Smooth muscle cell (in vitro differentiated cells): ENCODE results near the gene OPA1. TPM values are rescaled to one million over a fixed set of nuclear protein-coding genes. Genes with fewer than 3 reads are reported as not detected.

Source experiments
- DNase-seq: peaks from one replicate; lab custom pipeline; 2025; ENCODE audit not compliant: unreplicated experiment; lab: John Stamatoyannopoulos, UW
- H2AFZ ChIP-seq: fragments of 200-600 bp; sonication (generic); 2 replicates; pipeline ENCODE4 v1.6.0; 2016; ENCODE audit warnings: antibody characterized with exemption, low read depth, mild to moderate bottlenecking
- H3F3A ChIP-seq: fragments of 200-600 bp; sonication (generic); 2 replicates; pipeline ENCODE4 v1.6.0; 2017; ENCODE audit warnings: antibody characterized with exemption, low read depth
- H3K27ac ChIP-seq: fragments of 200-600 bp; sonication (generic); 2 replicates; pipeline ENCODE4 v1.5.1; 2016; ENCODE audit warnings: low read depth, mild to moderate bottlenecking
- H3K27me3 ChIP-seq: fragments of 200-600 bp; sonication (generic); 2 replicates; pipeline ENCODE4 v1.6.1; 2016; ENCODE audit warnings: low read depth, mild to moderate bottlenecking
- H3K36me3 ChIP-seq: fragments of 200-600 bp; sonication (generic); 2 replicates; pipeline ENCODE4 v1.5.1; 2016; ENCODE audit warnings: low read depth
- H3K4me1 ChIP-seq: fragments of 200-600 bp; sonication (generic); 2 replicates; pipeline ENCODE4 v1.5.1; 2016; ENCODE audit warnings: low read depth
- H3K4me2 ChIP-seq: fragments of 200-600 bp; sonication (generic); 2 replicates; pipeline ENCODE4 v1.6.0; 2016; ENCODE audit warnings: mild to moderate bottlenecking
- H3K4me3 ChIP-seq: fragments of 200-600 bp; sonication (generic); 2 replicates; pipeline ENCODE4 v1.5.1; 2016; ENCODE audit warnings: mild to moderate bottlenecking
- H3K79me2 ChIP-seq: fragments of 200-600 bp; sonication (generic); 2 replicates; pipeline ENCODE4 v1.6.0; 2016; ENCODE audit warnings: low read depth, mild to moderate bottlenecking
- H3K9ac ChIP-seq: fragments of 200-600 bp; sonication (generic); 2 replicates; pipeline ENCODE4 v1.6.0; 2016; ENCODE audit warnings: low read depth
- H3K9me3 ChIP-seq: fragments of 200-600 bp; sonication (generic); replicated peaks from 2 replicates; pipeline ENCODE4 v1.5.1; 2016; ENCODE audit warnings: low read depth
- H4K20me1 ChIP-seq: fragments of 200-600 bp; sonication (generic); 2 replicates; pipeline ENCODE4 v1.6.0; 2016; ENCODE audit warnings: low read depth
- WGBS: methylation state at CpG from one replicate; pipeline ENCODE4 v1.1.7; 2016; ENCODE audit warnings: low lambda C conversion rate; 5-methylcytosine and 5-hydroxymethylcytosine counted together
- polyA plus RNA-seq: library from polyadenylated mRNA; unstranded; fragments of >200 nt; fragmentation: Nextera tagmentation; extraction: Ambion mirVana; gene quantifications from 2 replicates; pipeline ENCODE4 v1.2.1, GENCODE V29; 2016
- total RNA-seq: library from RNA; depleted of rRNA; stranded (reverse); fragments of >200 nt; gene quantifications from 2 replicates; pipeline ENCODE4 v1.2.3, GENCODE V29; 2014
- TF ChIP-seq, protein P1 (sequence below): fragments of 200-600 bp; sonication (generic); IDR thresholded peaks from 2 replicates; pipeline ENCODE4 v1.5.1; 2017; ENCODE audit warnings: borderline replicate concordance, mild to moderate bottlenecking, antibody characterized with exemption; ENCODE audit not compliant: insufficient read depth, poor library complexity, severe bottlenecking

The OPA1 gene
- total and polyA plus RNA-seq, 2 experiments from 2014 or later, result 23.8 to 56.0 TPM

DNA sequence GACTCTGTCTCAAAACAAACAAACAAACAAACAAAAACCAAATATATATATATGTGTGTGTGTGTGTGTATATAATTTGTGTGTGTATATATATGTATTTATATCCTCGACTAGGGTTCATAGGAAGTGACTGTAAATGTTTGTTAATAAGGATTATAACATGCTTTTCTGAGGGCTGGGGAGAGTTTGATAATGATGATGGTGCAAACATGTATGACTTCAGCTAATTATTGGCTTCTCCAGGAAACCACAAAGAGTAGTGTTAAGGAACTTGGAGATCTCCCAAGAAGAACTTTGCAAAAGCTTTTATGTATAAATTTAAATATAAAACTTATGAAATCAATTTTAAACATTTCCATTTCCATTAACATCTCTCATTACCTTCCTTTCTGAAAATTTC, 3.9 kb upstream of the OPA1 start:
- peaks cover 3% of the 10 kb centered on the region for H3K4me1 ChIP-seq
- no peaks in the 10 kb centered on the region for H3K9me3 ChIP-seq
- no peak overlapping the region for H3K4me3 ChIP-seq
- no peak overlapping the region for H2AFZ ChIP-seq
- H3F3A ChIP-seq, result no peaks in the 10 kb centered on the region
- no peak overlapping the region for H3K9ac ChIP-seq
- peaks cover 9% of the 10 kb centered on the region for H3K79me2 ChIP-seq
- peak overlapping the region; percentile 80 for H3K27ac ChIP-seq
- H3K36me3 ChIP-seq, result no peaks in the 10 kb centered on the region
- H4K20me1 ChIP-seq, result no peaks in the 10 kb centered on the region
- WGBS, result 40% methylated on average over 1 of the region's 1 CpG
- H3K27me3 ChIP-seq, result no peaks in the 10 kb centered on the region
- H3K4me2 ChIP-seq, result no peak overlapping the region
- TF ChIP-seq, protein P1, sequence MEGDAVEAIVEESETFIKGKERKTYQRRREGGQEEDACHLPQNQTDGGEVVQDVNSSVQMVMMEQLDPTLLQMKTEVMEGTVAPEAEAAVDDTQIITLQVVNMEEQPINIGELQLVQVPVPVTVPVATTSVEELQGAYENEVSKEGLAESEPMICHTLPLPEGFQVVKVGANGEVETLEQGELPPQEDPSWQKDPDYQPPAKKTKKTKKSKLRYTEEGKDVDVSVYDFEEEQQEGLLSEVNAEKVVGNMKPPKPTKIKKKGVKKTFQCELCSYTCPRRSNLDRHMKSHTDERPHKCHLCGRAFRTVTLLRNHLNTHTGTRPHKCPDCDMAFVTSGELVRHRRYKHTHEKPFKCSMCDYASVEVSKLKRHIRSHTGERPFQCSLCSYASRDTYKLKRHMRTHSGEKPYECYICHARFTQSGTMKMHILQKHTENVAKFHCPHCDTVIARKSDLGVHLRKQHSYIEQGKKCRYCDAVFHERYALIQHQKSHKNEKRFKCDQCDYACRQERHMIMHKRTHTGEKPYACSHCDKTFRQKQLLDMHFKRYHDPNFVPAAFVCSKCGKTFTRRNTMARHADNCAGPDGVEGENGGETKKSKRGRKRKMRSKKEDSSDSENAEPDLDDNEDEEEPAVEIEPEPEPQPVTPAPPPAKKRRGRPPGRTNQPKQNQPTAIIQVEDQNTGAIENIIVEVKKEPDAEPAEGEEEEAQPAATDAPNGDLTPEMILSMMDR, result no peak
- no peak for DNase-seq

DNA sequence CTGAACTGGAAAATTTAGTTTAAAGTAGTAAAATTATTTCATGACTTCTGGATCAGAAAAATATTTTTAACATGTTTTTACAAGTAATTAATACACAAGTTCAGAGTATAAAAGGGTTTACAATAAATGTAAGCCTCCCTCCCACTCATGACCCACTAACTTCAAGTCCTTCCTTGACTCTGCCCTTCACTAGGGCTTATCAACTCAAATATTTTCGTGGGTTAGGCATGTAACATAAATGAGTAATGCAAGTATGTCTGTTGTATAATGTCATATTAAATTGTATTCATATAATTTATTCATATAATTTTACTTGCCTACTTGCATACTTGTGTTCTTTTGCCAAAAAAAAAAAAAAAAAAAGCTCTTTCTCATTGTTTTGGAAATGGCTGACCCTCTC, 3.4 kb upstream of the OPA1 start:
- no peak for DNase-seq
- H3K27ac ChIP-seq, result peak overlapping the region; percentile 80
- peaks cover 14% of the 10 kb centered on the region for H3K79me2 ChIP-seq
- TF ChIP-seq, protein P1, result no peak
- peaks cover 4% of the 10 kb centered on the region for H4K20me1 ChIP-seq
- H3K9ac ChIP-seq, result no peak overlapping the region
- H3F3A ChIP-seq, result no peaks in the 10 kb centered on the region
- H3K9me3 ChIP-seq, result no peaks in the 10 kb centered on the region
- H3K4me2 ChIP-seq, result peak overlapping the region; percentile 59
- no peaks in the 10 kb centered on the region for H3K36me3 ChIP-seq
- no peak overlapping the region for H2AFZ ChIP-seq
- H3K4me1 ChIP-seq, result peaks cover 8% of the 10 kb centered on the region
- no peaks in the 10 kb centered on the region for H3K27me3 ChIP-seq
- WGBS, result 57% methylated on average over 1 of the region's 1 CpG
- no peak overlapping the region for H3K4me3 ChIP-seq

DNA sequence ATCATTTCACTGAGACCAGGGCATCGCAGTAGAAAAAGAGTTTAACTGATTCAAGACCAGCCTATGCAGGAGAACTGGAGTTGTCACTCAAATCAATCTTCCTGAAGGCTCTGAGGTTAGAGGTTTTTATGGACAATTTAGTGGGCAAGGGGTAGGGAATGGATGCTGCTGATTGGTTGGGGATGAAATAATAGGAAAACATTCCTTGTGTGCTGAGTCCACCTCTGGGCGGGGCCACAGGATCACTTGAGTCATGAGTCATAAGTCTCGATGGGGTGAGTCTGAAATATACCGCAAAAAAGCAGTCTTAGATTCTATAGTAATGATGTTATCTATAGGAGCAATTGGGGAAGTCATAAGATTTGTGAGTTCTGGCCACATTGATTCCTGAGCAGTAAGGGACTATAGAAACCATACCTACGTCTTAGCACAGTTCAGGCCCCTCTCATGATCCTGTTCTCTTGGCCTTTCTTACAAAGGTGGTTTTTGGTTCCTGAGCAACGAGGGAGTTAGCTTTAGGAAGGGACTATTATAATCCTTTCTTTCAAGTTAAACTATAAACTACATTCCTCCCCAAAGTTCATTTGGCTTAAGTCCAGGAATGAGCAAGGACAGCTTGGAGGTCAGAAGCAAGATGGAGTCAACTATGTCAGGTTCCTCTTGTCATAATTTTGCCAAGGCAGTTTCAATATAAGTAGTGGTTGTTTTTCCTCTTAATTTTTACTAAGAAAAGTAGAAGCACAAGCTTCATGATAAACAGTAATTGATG, 2.7 kb upstream of the OPA1 start:
- no peaks in the 10 kb centered on the region for H3K36me3 ChIP-seq
- H3K4me3 ChIP-seq, result no peak overlapping the region
- H3K9me3 ChIP-seq, result no peaks in the 10 kb centered on the region
- H3K4me2 ChIP-seq, result peak overlapping the region; percentile 59
- no peak overlapping the region for H2AFZ ChIP-seq
- no peaks in the 10 kb centered on the region for H3K27me3 ChIP-seq
- H3K79me2 ChIP-seq, result peaks cover 21% of the 10 kb centered on the region
- no peaks in the 10 kb centered on the region for H3F3A ChIP-seq
- WGBS, result 76% methylated on average over 6 of the region's 6 CpGs
- peak overlapping the region; percentile 40 for H3K9ac ChIP-seq
- TF ChIP-seq, protein P1, result no peak
- H3K4me1 ChIP-seq, result peaks cover 14% of the 10 kb centered on the region
- H4K20me1 ChIP-seq, result peaks cover 11% of the 10 kb centered on the region
- no peak for DNase-seq
- H3K27ac ChIP-seq, result peak overlapping the region; percentile 80

DNA sequence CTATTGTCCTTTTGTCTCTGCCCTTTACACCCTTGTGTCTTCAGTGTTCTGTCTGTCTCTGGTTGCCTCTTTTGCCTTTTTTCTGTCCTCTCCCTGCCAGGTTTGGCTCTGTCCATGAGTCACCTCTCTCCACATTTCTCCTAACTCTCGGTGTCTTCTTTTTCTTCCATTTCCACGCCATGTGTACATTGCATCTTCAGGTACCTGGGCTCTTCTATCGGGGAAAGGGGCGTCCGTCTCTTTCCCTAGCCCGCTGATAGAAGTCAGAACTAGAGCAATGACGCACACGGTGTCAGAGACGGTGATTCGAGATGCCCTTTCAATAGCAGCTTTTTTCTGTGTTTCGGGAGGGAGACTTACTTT, 641 bp downstream of the OPA1 start:
- WGBS, result under 1% methylated on average over 11 of the region's 11 CpGs
- H3K79me2 ChIP-seq, result peaks cover 50% of the 10 kb centered on the region

More for the DNA sequence above, 641 bp downstream of the OPA1 start:
- H3K27ac ChIP-seq, result peak overlapping the region; percentile 83
- no peaks in the 10 kb centered on the region for H3F3A ChIP-seq
- peak overlapping the region; percentile 78 for H3K4me3 ChIP-seq
- H2AFZ ChIP-seq, result peak overlapping the region; percentile 98
- DNase-seq, result no peak
- no peaks in the 10 kb centered on the region for H3K9me3 ChIP-seq
- H3K4me1 ChIP-seq, result peaks cover 19% of the 10 kb centered on the region
- TF ChIP-seq, protein P1, result no peak
- H3K27me3 ChIP-seq, result no peaks in the 10 kb centered on the region
- H3K4me2 ChIP-seq, result peak overlapping the region; percentile 93
- H4K20me1 ChIP-seq, result peaks cover 41% of the 10 kb centered on the region
- H3K36me3 ChIP-seq, result no peaks in the 10 kb centered on the region
- H3K9ac ChIP-seq, result peak overlapping the region; percentile 93
